ENCODE measurements around the gene WDR90. TPM values are rescaled to one million over a fixed set of nuclear protein-coding genes. Genes with fewer than 3 reads are reported as not detected.

Gene WDR90
- total and polyA plus RNA-seq, 2 of the 13 experiments (the other 11 are each of a cell fraction or from before 2014, with no cell fraction given), result 14.9 to 28.9 TPM

DNA sequence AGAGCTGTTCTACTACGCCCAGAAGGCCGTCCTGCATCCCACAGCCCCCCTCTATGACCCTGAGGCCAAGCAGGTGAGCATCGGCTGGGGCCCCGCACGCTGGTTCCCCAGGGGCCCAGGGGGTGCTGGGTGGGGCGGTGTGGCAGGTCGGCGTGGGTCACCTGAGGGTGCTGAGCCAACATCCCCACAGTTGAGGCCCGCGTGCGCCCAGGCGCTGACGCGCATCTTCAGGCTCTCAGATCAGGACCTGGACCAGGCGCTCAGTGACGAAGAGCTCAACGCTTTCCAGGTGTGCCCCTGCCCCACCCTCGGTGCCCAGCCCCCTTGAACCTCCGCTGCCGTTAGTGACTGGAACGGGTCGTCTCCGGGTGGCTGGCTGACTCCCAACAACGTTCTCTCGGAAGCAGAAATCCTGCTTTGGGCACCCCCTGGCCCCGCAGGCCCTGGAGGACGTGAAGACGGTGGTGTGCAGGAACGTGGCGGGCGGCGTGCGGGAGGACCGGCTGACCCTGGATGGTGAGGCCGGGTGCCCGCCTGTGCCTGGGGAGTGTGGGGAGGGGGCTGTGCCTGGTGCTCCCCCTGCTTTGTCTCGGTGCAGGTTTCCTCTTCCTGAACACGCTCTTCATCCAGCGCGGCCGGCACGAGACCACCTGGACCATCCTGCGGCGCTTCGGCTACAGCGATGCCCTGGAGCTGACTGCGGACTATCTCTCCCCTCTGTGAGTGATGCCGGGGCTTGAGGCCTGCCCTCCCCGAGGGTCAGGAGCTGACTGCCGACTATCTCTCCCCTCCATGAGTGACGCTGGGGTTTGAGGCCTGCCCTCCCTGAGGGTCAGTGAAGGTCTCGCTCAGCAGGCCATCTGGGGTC lies 21.6 kb downstream of the WDR90 start:
- DNase-seq (ENCODE audit: low spot score), result no peak
- WGBS (ENCODE audit: low lambda C conversion rate), result 98% methylated on average over 30 of the region's 52 CpGs
- H3K79me2 ChIP-seq (ENCODE audit: insufficient read depth, low read length), result peaks cover 17% of the 10 kb centered on the region
- no peak overlapping the region for H3K4me2 ChIP-seq (ENCODE audit: low read depth, low read length)
- H3K9me3 ChIP-seq (ENCODE audit: low read length), result no peaks in the 10 kb centered on the region
- H3K36me3 ChIP-seq (replicated peaks in 1 of 2; ENCODE audit: control insufficient read depth in 1 of 2, insufficient read depth in 2 of 2, low read length in 2 of 2), result peaks cover 22 to 42% of the 10 kb centered on the region in 2 experiments; a peak in 4 of 5 replicates
- peaks cover 30% of the 10 kb centered on the region for H3K4me1 ChIP-seq (ENCODE audit: insufficient read depth, low read length)
- no peak overlapping the region for H3K27ac ChIP-seq (ENCODE audit: extremely low read length, insufficient read depth, low read length)
- no TSS peak for BruUV-seq (replicated peaks)
- no peak for FAIRE-seq
- TF ChIP-seq AGO1 (IDR thresholded peaks at IDR 0.05; ENCODE audit: low read depth, low read length, poor library complexity, severe bottlenecking) (peak; percentile 89), FOSL1 (CRISPR knock-in tag; IDR thresholded peaks at IDR 0.05; ENCODE audit: borderline replicate concordance) (no peak), RBFOX2 (IDR thresholded peaks at IDR 0.05; ENCODE audit: low read depth, low read length) (peak; percentile 36; the same call in 1 of the 2 replicates), HNRNPK (IDR thresholded peaks at IDR 0.05; ENCODE audit: low read depth, low read length, poor library complexity, severe bottlenecking) (no peak), ZNF574 (CRISPR knock-in tag; IDR thresholded peaks at IDR 0.05) (no peak), TRAFD1 (CRISPR knock-in tag; IDR thresholded peaks at IDR 0.05; ENCODE audit: borderline replicate concordance) (no peak), HNRNPL (IDR thresholded peaks at IDR 0.05; ENCODE audit: low read depth, low read length) (no peak), NFATC3 (CRISPR knock-in tag; IDR thresholded peaks at IDR 0.05) (no peak), RAD21 (CRISPR knock-in tag; IDR thresholded peaks at IDR 0.05) (no peak), ZNF564 (CRISPR knock-in tag; IDR thresholded peaks at IDR 0.05) (no peak)
- TF ChIP-seq, protein P1, sequence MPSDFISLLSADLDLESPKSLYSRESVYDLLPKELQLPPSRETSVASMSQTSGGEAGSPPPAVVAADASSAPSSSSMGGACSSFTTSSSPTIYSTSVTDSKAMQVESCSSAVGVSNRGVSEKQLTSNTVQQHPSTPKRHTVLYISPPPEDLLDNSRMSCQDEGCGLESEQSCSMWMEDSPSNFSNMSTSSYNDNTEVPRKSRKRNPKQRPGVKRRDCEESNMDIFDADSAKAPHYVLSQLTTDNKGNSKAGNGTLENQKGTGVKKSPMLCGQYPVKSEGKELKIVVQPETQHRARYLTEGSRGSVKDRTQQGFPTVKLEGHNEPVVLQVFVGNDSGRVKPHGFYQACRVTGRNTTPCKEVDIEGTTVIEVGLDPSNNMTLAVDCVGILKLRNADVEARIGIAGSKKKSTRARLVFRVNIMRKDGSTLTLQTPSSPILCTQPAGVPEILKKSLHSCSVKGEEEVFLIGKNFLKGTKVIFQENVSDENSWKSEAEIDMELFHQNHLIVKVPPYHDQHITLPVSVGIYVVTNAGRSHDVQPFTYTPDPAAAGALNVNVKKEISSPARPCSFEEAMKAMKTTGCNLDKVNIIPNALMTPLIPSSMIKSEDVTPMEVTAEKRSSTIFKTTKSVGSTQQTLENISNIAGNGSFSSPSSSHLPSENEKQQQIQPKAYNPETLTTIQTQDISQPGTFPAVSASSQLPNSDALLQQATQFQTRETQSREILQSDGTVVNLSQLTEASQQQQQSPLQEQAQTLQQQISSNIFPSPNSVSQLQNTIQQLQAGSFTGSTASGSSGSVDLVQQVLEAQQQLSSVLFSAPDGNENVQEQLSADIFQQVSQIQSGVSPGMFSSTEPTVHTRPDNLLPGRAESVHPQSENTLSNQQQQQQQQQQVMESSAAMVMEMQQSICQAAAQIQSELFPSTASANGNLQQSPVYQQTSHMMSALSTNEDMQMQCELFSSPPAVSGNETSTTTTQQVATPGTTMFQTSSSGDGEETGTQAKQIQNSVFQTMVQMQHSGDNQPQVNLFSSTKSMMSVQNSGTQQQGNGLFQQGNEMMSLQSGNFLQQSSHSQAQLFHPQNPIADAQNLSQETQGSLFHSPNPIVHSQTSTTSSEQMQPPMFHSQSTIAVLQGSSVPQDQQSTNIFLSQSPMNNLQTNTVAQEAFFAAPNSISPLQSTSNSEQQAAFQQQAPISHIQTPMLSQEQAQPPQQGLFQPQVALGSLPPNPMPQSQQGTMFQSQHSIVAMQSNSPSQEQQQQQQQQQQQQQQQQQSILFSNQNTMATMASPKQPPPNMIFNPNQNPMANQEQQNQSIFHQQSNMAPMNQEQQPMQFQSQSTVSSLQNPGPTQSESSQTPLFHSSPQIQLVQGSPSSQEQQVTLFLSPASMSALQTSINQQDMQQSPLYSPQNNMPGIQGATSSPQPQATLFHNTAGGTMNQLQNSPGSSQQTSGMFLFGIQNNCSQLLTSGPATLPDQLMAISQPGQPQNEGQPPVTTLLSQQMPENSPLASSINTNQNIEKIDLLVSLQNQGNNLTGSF (CRISPR knock-in tag; IDR thresholded peaks at IDR 0.05), result no peak
- in situ Hi-C loops (cut with HindIII; ENCODE audit: extremely low pct_ligation_motif_present, low pct_unique_long_range_greater_than_20kb), result no loop called here
- ATAC-seq, result no peak
- H3K9ac ChIP-seq (ENCODE audit: insufficient read depth, low read depth, low read length), result no peak overlapping the region
- no peak overlapping the region for H2AFZ ChIP-seq (ENCODE audit: low read length)
- no peaks in the 10 kb centered on the region for H3K27me3 ChIP-seq (ENCODE audit: control insufficient read depth in 1 of 2, insufficient read depth in 2 of 2, low read length in 2 of 2)
- POLR2A ChIA-PET, result interaction anchor here (0.9 kb wide), 1 partner anchor 23 kb away, joined by 3 read pairs; no protein-coding TSS in a partner anchor
- H4K20me1 ChIP-seq (ENCODE audit: insufficient read depth, low read length), result no peaks in the 10 kb centered on the region
- CTCF ChIA-PET (ENCODE audit: low intra/inter-chr PET ratio, low total read pairs), result no interaction called here
- intact Hi-C loops (cut with micrococcal nuclease; ENCODE audit: unreplicated experiment), result no loop called here
- no peak overlapping the region for H3K4me3 ChIP-seq (replicated peaks in 1 of 3; ENCODE audit: insufficient read depth in 1 of 3, low read depth in 2 of 3, low read length in 3 of 3)
